GM23338 (cell line): ENCODE measurements around the gene SART1. TPM values are rescaled to one million over a fixed set of nuclear protein-coding genes. Genes with fewer than 3 reads are reported as not detected.

Experiments
- ATAC-seq: fragments of 200-7000 bp; cut with Tn5 transposase; 3 replicates; pipeline ENCODE4 v1.9.1; 2020
- DNase-seq: peaks from one replicate; pipeline ENCODE4 v3.0.0-alpha.2; 2015; ENCODE audit warnings: low spot score
- H2AFZ ChIP-seq: fragments of 200-600 bp; sonication (generic); 2 replicates; pipeline ENCODE4 v1.8.0; 2016; ENCODE audit warnings: antibody characterized with exemption, mild to moderate bottlenecking, moderate library complexity
- H3F3A ChIP-seq: fragments of 200-600 bp; sonication (generic); replicated peaks from 2 replicates; pipeline ENCODE4 v1.8.0; 2017; ENCODE audit warnings: antibody characterized with exemption, mixed run types, low read depth
- H3K27ac ChIP-seq: fragments of 200-600 bp; sonication (generic); 2 replicates; pipeline ENCODE4 v1.6.1; 2016; ENCODE audit warnings: low read depth
- H3K27me3 ChIP-seq: fragments of 200-600 bp; sonication (generic); 2 replicates; pipeline ENCODE4 v1.8.0; 2016; ENCODE audit warnings: mild to moderate bottlenecking, mixed run types, moderate library complexity; ENCODE audit not compliant: insufficient read depth
- H3K36me3 ChIP-seq: fragments of 200-600 bp; sonication (generic); 2 replicates; pipeline ENCODE4 v1.8.0; 2016; ENCODE audit warnings: mild to moderate bottlenecking; ENCODE audit not compliant: insufficient read depth
- H3K4me1 ChIP-seq: fragments of 200-600 bp; sonication (generic); 2 replicates; pipeline ENCODE4 v1.8.0; 2016; ENCODE audit warnings: mild to moderate bottlenecking, moderate library complexity; ENCODE audit not compliant: insufficient read depth
- H3K4me2 ChIP-seq: fragments of 200-600 bp; sonication (generic); 2 replicates; pipeline ENCODE4 v1.7.1; 2017; ENCODE audit warnings: mixed run types
- H3K4me3 ChIP-seq: fragments of 200-600 bp; sonication (generic); 2 replicates; pipeline ENCODE4 v1.6.1; 2016; ENCODE audit warnings: mixed run types
- H3K79me2 ChIP-seq: fragments of 200-600 bp; sonication (generic); replicated peaks from 2 replicates; pipeline ENCODE4 v1.8.0; 2017; ENCODE audit warnings: mild to moderate bottlenecking; ENCODE audit not compliant: insufficient read depth
- H3K9me2 ChIP-seq: fragments of 200-600 bp; sonication (generic); 2 replicates; pipeline ENCODE4 v1.8.0; 2017; ENCODE audit not compliant: insufficient read depth
- H4K20me1 ChIP-seq: fragments of 200-600 bp; sonication (generic); replicated peaks from 2 replicates; pipeline ENCODE4 v1.8.0; 2017; ENCODE audit warnings: mild to moderate bottlenecking; ENCODE audit not compliant: insufficient read depth
- H3K27ac Mint-ChIP-seq: 2 replicates; pipeline ENCODE4 v1.8.0; 2020; ENCODE audit warnings: inconsistent platforms, mild to moderate bottlenecking, moderate library complexity, mixed read lengths
- H3K27me3 Mint-ChIP-seq: 3 replicates; pipeline ENCODE4 v1.8.0; 2022; ENCODE audit warnings: low read depth, mild to moderate bottlenecking, moderate library complexity, mixed read lengths, inconsistent platforms; ENCODE audit not compliant: insufficient read depth, poor library complexity
- H3K36me3 Mint-ChIP-seq: 3 replicates; pipeline ENCODE4 v1.8.0; 2021; ENCODE audit warnings: low read depth, mild to moderate bottlenecking, inconsistent platforms, moderate library complexity, mixed read lengths
- H3K4me1 Mint-ChIP-seq: 3 replicates; pipeline ENCODE4 v1.8.0; 2020; ENCODE audit warnings: mild to moderate bottlenecking, inconsistent platforms, mixed read lengths
- H3K4me3 Mint-ChIP-seq: 3 replicates; pipeline ENCODE4 v1.8.0; 2021; ENCODE audit warnings: moderate library complexity, mild to moderate bottlenecking, inconsistent platforms, mixed read lengths
- H3K9me3 Mint-ChIP-seq: 3 replicates; pipeline ENCODE4 v1.8.0; 2020; ENCODE audit warnings: moderate library complexity, mild to moderate bottlenecking, inconsistent platforms, mixed read lengths
- CTCF ChIP-seq, 2 experiments: fragments of 200-600 bp in 1 of 2; sonication (generic) in 1 of 2; conservative IDR thresholded peaks; 2 replicates each; pipeline versions ENCODE4 v1.5.1 to v1.6.1; 2016 to 2017; ENCODE audit warnings: antibody characterized with exemption in 2 of 2, low read depth in 2 of 2, mild to moderate bottlenecking in 2 of 2, moderate library complexity in 1 of 2
- EZH2 ChIP-seq: fragments of 200-600 bp; sonication (generic); IDR thresholded peaks from one replicate; pipeline ENCODE4 v1.8.0; 2017; ENCODE audit warnings: antibody characterized with exemption, mild to moderate bottlenecking, low read depth; ENCODE audit not compliant: unreplicated experiment
- NANOG ChIP-seq: IDR thresholded peaks from 2 replicates; pipeline ENCODE4 v1.6.1; 2016; ENCODE audit warnings: antibody characterized with exemption, borderline replicate concordance
- REST ChIP-seq: IDR thresholded peaks from one replicate; pipeline ENCODE4 v1.6.1; 2018; ENCODE audit warnings: antibody characterized with exemption; ENCODE audit not compliant: unreplicated experiment
- ZNF114 ChIP-seq: fragments of 250-450 bp; sonication (Bioruptor Pico); IDR thresholded peaks from 2 replicates; pipeline ENCODE4 v1.5.0; 2020; ENCODE audit warnings: mild to moderate bottlenecking, moderate library complexity
- polyA plus RNA-seq: library from polyadenylated mRNA; unstranded; fragments of >200 nt; fragmentation: Nextera tagmentation; extraction: Ambion mirVana; gene quantifications from 2 replicates; pipeline ENCODE4 v1.2.1, GENCODE V29; 2016
- total RNA-seq: library from RNA; depleted of rRNA; stranded (reverse); fragments of >200 nt; shearing (Covaris generic); gene quantifications from 2 replicates; pipeline ENCODE4 v1.2.3, GENCODE V29; 2014
- TF ChIP-seq, protein P1 (sequence below): IDR thresholded peaks from 2 replicates; pipeline ENCODE4 v1.6.1; 2016; ENCODE audit warnings: antibody characterized with exemption

SART1 gene
- total and polyA plus RNA-seq, 2 experiments from 2014 or later: 43.9 to 91.0 TPM

DNA sequence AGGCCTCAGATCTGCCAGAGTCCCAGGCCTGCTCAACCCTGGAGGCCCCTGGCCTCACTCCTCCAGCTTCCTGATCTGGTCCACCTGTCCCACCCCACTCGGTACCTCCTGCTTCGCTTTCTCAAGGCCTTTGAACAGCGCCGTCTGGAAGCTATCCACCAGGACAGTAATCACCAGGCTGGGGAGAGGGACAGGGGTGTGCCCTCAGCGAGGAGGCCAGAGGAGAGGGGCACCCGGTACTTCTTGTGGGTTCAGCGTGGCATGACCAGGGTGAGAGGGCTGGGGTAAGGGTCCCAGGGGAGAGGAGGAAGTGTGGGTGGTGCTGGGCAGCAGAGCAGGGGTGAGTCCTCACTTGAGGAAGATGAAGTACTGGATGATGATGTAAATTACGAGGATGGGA is 58.7 kb downstream of the SART1 start (continued):
- TF ChIP-seq REST (no peak), CTCF (conservative IDR thresholded peaks at IDR 0.05; ENCODE audit: low read depth in 2 of 2) (no peak), NANOG (no peak), EZH2 (no peak), ZNF114 (CRISPR knock-in tag) (no peak)
- TF ChIP-seq, protein P1, sequence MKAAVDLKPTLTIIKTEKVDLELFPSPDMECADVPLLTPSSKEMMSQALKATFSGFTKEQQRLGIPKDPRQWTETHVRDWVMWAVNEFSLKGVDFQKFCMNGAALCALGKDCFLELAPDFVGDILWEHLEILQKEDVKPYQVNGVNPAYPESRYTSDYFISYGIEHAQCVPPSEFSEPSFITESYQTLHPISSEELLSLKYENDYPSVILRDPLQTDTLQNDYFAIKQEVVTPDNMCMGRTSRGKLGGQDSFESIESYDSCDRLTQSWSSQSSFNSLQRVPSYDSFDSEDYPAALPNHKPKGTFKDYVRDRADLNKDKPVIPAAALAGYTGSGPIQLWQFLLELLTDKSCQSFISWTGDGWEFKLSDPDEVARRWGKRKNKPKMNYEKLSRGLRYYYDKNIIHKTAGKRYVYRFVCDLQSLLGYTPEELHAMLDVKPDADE: no peak

DNA sequence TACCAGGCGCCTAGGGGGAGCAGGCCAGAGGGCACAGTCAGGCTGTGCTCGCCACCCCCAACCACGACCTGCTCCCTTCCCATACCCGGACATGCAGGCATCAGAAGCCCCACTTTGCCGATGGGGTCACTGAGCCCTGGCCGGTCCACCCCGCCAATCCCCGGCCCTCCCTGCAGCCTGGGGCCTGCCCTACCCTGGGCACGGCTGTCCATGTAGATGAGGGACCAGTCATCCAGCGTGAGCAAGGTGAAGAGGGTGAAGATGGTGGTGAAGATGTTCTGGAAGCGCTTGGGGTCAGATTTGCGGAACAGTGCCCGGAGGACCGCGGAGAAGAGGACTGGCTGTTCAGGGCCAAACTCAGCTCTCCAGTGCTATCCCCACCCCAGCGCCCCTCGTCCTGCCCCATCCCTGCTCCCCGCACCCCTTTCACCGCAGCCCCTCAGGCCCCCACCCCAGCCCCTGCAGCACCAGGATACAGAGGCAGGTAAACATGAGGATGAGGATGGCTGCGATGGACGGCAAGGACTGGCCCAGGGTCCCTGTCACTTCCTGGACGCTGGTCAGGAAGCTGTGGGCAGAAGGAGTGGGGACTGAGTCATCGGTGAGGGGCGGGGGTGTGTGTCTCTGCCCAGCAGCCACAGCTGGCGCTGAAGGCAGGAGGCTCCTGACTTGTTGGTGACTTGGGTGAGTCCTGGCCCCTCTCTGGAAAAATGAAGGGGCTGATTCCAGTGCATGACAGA is 59.3 kb downstream of the SART1 start:
- Mint-ChIP-seq H3K9me3 (no peaks in the 10 kb centered on the region; the same call in 2 of the 3 replicates), H3K27me3 (peaks cover 20% of the 10 kb centered on the region)

More for the DNA sequence above, 59.3 kb downstream of the SART1 start:
- Histone ChIP-seq H3K27ac (no peak overlapping the region), H4K20me1 (no peaks in the 10 kb centered on the region), H3F3A (no peaks in the 10 kb centered on the region), H3K4me2 (no peak overlapping the region), H3K79me2 (no peaks in the 10 kb centered on the region), H3K4me1 (no peaks in the 10 kb centered on the region), H3K36me3 (no peaks in the 10 kb centered on the region), H3K27me3 (0 out of 2 replicates have a peak, but pooled peaks cover 10% of the 10 kb centered on the region), H3K4me3 (no peak overlapping the region), H3K9me2 (no peaks in the 10 kb centered on the region), H2AFZ (no peak overlapping the region)
- ATAC-seq (no peak), DNase-seq (no peak)
- peaks cover 3% of the 10 kb centered on the region; the same call in 1 of the 3 replicates for H3K4me1 Mint-ChIP-seq
- H3K36me3 Mint-ChIP-seq: no peaks in the 10 kb centered on the region; the same call in 2 of the 3 replicates
- TF ChIP-seq ZNF114 (CRISPR knock-in tag): no peak
- TF ChIP-seq CTCF (conservative IDR thresholded peaks at IDR 0.05; ENCODE audit: low read depth in 2 of 2): no peak
- H3K4me3 Mint-ChIP-seq: no peak overlapping the region
- no peak overlapping the region for H3K27ac Mint-ChIP-seq
